ENCODE data around the gene LCMT1.

DNA sequence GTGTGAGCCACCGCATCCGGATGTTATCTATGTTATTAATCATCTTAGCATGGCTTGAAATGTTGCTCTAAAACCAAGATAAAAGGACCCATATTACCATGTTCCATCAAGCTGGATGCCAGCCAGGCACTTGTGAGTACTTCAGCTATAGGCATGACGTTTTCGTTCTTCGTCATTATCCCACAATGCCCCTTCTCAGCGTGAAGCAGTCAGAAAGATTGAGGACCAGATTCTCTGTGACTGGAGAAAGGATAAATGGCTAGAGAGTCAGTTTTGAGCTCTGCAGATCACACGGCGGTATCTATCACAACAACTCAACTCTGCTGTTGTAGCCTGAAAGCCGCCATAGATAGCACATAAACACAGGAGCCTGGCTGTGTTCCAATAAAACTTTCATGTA is 29.8 kb upstream of the LCMT1 start:
- TF ChIP-seq POLR2A (IDR thresholded peaks at IDR 0.05), result no peak
- TF ChIP-seq, protein P1, sequence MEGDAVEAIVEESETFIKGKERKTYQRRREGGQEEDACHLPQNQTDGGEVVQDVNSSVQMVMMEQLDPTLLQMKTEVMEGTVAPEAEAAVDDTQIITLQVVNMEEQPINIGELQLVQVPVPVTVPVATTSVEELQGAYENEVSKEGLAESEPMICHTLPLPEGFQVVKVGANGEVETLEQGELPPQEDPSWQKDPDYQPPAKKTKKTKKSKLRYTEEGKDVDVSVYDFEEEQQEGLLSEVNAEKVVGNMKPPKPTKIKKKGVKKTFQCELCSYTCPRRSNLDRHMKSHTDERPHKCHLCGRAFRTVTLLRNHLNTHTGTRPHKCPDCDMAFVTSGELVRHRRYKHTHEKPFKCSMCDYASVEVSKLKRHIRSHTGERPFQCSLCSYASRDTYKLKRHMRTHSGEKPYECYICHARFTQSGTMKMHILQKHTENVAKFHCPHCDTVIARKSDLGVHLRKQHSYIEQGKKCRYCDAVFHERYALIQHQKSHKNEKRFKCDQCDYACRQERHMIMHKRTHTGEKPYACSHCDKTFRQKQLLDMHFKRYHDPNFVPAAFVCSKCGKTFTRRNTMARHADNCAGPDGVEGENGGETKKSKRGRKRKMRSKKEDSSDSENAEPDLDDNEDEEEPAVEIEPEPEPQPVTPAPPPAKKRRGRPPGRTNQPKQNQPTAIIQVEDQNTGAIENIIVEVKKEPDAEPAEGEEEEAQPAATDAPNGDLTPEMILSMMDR (IDR thresholded peaks at IDR 0.05), result no peak
- no peak for TF ChIP-seq EP300 (IDR thresholded peaks at IDR 0.05)

Data from ovary (tissue), 3 donors.